Pancreas (tissue), 10 donors: ENCODE results near the gene TLR9. TPM values are rescaled to one million over a fixed set of nuclear protein-coding genes. Genes with fewer than 3 reads are reported as not detected.

Experiments used
- ATAC-seq, 4 donors: fragments of 200-7000 bp; cut with Tn5 transposase; one replicate each; pipeline versions ENCODE4 v1.8.0 to v1.9.1; 2020; ENCODE audit warnings: mild to moderate bottlenecking in 4 of 4, moderate library complexity in 4 of 4
- DNase-seq, 6 donors: peaks; one replicate each; pipeline ENCODE4 v3.0.0-alpha.2; 2020
- FAIRE-seq: peaks from 2 replicates; lab custom pipeline; 2012; peaks lifted over from hg19 to GRCh38; lab: Jason Lieb, UNC
- H3K27ac ChIP-seq, 4 donors: fragments of 200-600 bp; sonication (generic); 1 replicate in 3 of 4; 2 replicates in 1 of 4; pipeline versions ENCODE4 v1.5.0 to v1.8.0; 2020
- H3K27me3 ChIP-seq, 4 donors: fragments of 200-600 bp; one replicate each; pipeline ENCODE4 v1.8.0; 2021
- H3K36me3 ChIP-seq, 3 donors: fragments of 200-600 bp; sonication (generic) in 1 of 3; one replicate each; pipeline versions ENCODE4 v1.5.0 to v1.8.0; 2020 to 2021
- H3K4me1 ChIP-seq, 3 donors: fragments of 200-600 bp; one replicate each; pipeline ENCODE4 v1.8.0; 2021
- H3K4me3 ChIP-seq, 4 donors: fragments of 200-600 bp; sonication (generic) in 2 of 4; one replicate each; pipeline versions ENCODE4 v1.5.0 to v1.8.0; 2020 to 2021
- H3K9me3 ChIP-seq, 4 donors: fragments of 200-600 bp; one replicate each; pipeline ENCODE4 v1.8.0; 2021
- CTCF ChIP-seq, 4 donors: fragments of 200-600 bp; sonication (generic) in 3 of 4; IDR thresholded peaks; one replicate each; pipeline versions ENCODE4 v1.5.0 to v1.8.0; 2021; ENCODE audit warnings: antibody characterized with exemption in 4 of 4
- WGBS, 2 donors: extraction: QIAGEN DNeasy Blood & Tissue Kit; methylation state at CpG; one replicate each; pipeline ENCODE4 v1.1.7; 2013; 5-methylcytosine and 5-hydroxymethylcytosine counted together
- intact Hi-C, 3 donors: fragments of 100-400 bp; cut with DNase I; formaldehyde crosslinking; loops; one replicate each; pipeline versions ENCODE4 v1.11.1 to v1.14.2; 2022
- polyA plus RNA-seq, 2 donors: library from polyadenylated mRNA; stranded (reverse); fragments of 200-250 nt; gene quantifications; one replicate each; pipeline ENCODE4 v1.2.3, GENCODE V29; 2013
- total RNA-seq, 6 donors: library from RNA; stranded (reverse); fragmentation: NEBNext Ultra II Directional in 4 of 6; extraction: Animal tissue kit (Norgen Biotek cat#: 25700) in 4 of 6; gene quantifications; one replicate each; pipeline versions ENCODE4 v1.2.1 to v1.2.4, GENCODE V29; 2021 to 2023
- donor health status: healthy with polysubstance abuse.
- donor health status: DM: no; HTN: no; CAD: no; lungs with moderate emphysema.
- donor health status: DM: no; HTN: no; CAD: no.
- donor health status: control.
- donor health status: control.
- donor health status: Bipolar disorder and iron deficiency.
- donor health status: DM: yes; HTN: yes; CAD: no.
- donor health status: DM: no; HTN: no; CAD: no.
- donor health status: DM: no; HTN: no; CAD: no.
- donor health status: DM: yes; HTN: yes; CAD: no.

The TLR9 gene
- total and polyA plus RNA-seq, 8 donors: 0.03 to 0.47 (median 0.05) TPM; not detected in 2

- FAIRE-seq (no peak), ATAC-seq (peak in 3 of 4 donors; percentile 3 to 10 (median 6)), DNase-seq (peak in 1 of 6 donors; percentile 62)
- H3K36me3 ChIP-seq: no peaks in the 10 kb centered on the region
- H3K4me1 ChIP-seq: peaks cover 0 to 16% (median 8%) of the 10 kb centered on the region in 3 donors
- H3K27me3 ChIP-seq: no peaks in the 10 kb centered on the region
- peak overlapping the region in 1 of 4 donors; percentile 64 for H3K27ac ChIP-seq
- no peak for TF ChIP-seq CTCF (IDR thresholded peaks at IDR 0.05)
- H3K4me3 ChIP-seq: no peak overlapping the region
- 67 to 74% methylated on average over 3 of the region's 3 CpGs for WGBS, 2 donors
- H3K9me3 ChIP-seq: no peaks in the 10 kb centered on the region
- intact Hi-C loops: no loop called here
These were observed 28.5 kb downstream of the TLR9 start for GRCh38 chr3:52196977-52197376.

GRCh38 chr3:52195823-52196331, 29.6 kb downstream of the TLR9 start:
- Histone ChIP-seq H3K4me3 (no peak overlapping the region), H3K27ac (peak overlapping the region in 2 of 4 donors; percentile 13 to 41), H3K36me3 (no peaks in the 10 kb centered on the region), H3K27me3 (no peaks in the 10 kb centered on the region), H3K9me3 (no peaks in the 10 kb centered on the region), H3K4me1 (peaks cover 0 to 16% (median 8%) of the 10 kb centered on the region in 3 donors)
- no peak for TF ChIP-seq CTCF (IDR thresholded peaks at IDR 0.05)
- DNase-seq (no peak), FAIRE-seq (no peak), ATAC-seq (peak in 1 of 4 donors; percentile 10)
- intact Hi-C loops: no loop called here
- WGBS, 2 donors: 77 to 81% methylated on average over 10 of the region's 10 CpGs

- peaks cover 0 to 21% (median 8%) of the 10 kb centered on the region in 3 donors for H3K4me1 ChIP-seq
- DNase-seq: no peak
- WGBS, 2 donors: 89 to 90% methylated on average over 3 of the region's 3 CpGs
- no peak for TF ChIP-seq CTCF (IDR thresholded peaks at IDR 0.05)
- H3K9me3 ChIP-seq: no peaks in the 10 kb centered on the region
- no peak overlapping the region for H3K27ac ChIP-seq
- no peaks in the 10 kb centered on the region for H3K36me3 ChIP-seq
- FAIRE-seq: no peak
- no peak overlapping the region for H3K4me3 ChIP-seq
- intact Hi-C loops: no loop called here
- no peaks in the 10 kb centered on the region for H3K27me3 ChIP-seq
- ATAC-seq: no peak
These were observed 30.2 kb downstream of the TLR9 start for GRCh38 chr3:52195291-52195597.

GRCh38 chr3:52194485-52195290, 30.8 kb downstream of the TLR9 start:
- Histone ChIP-seq H3K27me3 (no peaks in the 10 kb centered on the region), H3K4me3 (no peak overlapping the region), H3K27ac (no peak overlapping the region), H3K4me1 (peaks cover 0 to 23% (median 8%) of the 10 kb centered on the region in 3 donors), H3K9me3 (no peaks in the 10 kb centered on the region), H3K36me3 (no peaks in the 10 kb centered on the region)
- no peak for TF ChIP-seq CTCF (IDR thresholded peaks at IDR 0.05)
- FAIRE-seq: no peak
- intact Hi-C loops: no loop called here
- no peak for DNase-seq
- 82 to 83% methylated on average over 14 of the region's 14 CpGs for WGBS, 2 donors
- ATAC-seq: no peak

GRCh38 chr3:52193065-52193464, 32.4 kb downstream of the TLR9 start:
- Histone ChIP-seq H3K36me3 (no peaks in the 10 kb centered on the region), H3K9me3 (no peaks in the 10 kb centered on the region), H3K27ac (no peak overlapping the region), H3K4me1 (peaks cover 0 to 16% (median 5%) of the 10 kb centered on the region in 3 donors), H3K27me3 (no peaks in the 10 kb centered on the region), H3K4me3 (no peak overlapping the region)
- TF ChIP-seq CTCF (IDR thresholded peaks at IDR 0.05): no peak
- ATAC-seq (no peak), DNase-seq (peak in 1 of 6 donors; percentile 36), FAIRE-seq (no peak)
- WGBS, 2 donors: 67 to 74% methylated on average over 18 of the region's 18 CpGs
- intact Hi-C loops: no loop called here
